GM21423 (cell line): ENCODE data around the gene NOS1AP.
"Not testable (repeated sequence)": the region's sequence is repeated elsewhere in the genome, so short reads cannot be mapped to it uniquely, and the experiment has no call there.

ENCODE experiments used
- ATAC-seq: cut with Tn5 transposase; IDR thresholded peaks from one replicate; pipeline ENCODE4 v1.9.1; 2021; ENCODE audit warnings: mild to moderate bottlenecking, moderate library complexity; ENCODE audit not compliant: unreplicated experiment

NOS1AP gene

GRCh38 chr1:162069334-162070093, at the start of gene NOS1AP:
TSS of gene NOS1AP (plus strand) at chr1:162069691. CDS start at chr1:162070178, 487 bp downstream.
- peak; percentile 99 for ATAC-seq

- ATAC-seq = no peak
These were observed 49.3 kb upstream of the NOS1AP start for GRCh38 chr1:162020150-162020549.

- ATAC-seq = no peak
These were observed 48.4 kb upstream of the NOS1AP start for GRCh38 chr1:162021124-162021523.

GRCh38 chr1:162022626-162023025, 46.9 kb upstream of the NOS1AP start:
- no peak for ATAC-seq

DNA sequence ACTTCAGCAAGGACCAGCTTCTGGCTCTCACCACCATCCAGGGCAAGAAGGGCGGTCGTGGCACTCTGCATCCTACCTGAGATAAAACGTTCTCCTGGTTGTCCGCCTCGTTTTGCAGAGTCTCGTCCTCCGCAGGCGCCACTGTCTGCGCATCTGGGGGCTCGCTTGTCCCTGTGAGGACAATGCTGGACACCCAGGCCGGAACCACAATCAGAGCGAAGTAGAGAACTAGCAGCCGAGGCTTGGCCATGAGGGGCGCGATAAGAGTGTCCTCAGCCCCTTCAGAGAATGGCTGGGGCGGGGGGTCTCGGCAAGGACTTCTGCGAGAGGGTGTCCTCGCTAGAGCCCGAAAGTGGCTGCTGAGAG, 46.3 kb upstream of the NOS1AP start:
- no peak for ATAC-seq

DNA sequence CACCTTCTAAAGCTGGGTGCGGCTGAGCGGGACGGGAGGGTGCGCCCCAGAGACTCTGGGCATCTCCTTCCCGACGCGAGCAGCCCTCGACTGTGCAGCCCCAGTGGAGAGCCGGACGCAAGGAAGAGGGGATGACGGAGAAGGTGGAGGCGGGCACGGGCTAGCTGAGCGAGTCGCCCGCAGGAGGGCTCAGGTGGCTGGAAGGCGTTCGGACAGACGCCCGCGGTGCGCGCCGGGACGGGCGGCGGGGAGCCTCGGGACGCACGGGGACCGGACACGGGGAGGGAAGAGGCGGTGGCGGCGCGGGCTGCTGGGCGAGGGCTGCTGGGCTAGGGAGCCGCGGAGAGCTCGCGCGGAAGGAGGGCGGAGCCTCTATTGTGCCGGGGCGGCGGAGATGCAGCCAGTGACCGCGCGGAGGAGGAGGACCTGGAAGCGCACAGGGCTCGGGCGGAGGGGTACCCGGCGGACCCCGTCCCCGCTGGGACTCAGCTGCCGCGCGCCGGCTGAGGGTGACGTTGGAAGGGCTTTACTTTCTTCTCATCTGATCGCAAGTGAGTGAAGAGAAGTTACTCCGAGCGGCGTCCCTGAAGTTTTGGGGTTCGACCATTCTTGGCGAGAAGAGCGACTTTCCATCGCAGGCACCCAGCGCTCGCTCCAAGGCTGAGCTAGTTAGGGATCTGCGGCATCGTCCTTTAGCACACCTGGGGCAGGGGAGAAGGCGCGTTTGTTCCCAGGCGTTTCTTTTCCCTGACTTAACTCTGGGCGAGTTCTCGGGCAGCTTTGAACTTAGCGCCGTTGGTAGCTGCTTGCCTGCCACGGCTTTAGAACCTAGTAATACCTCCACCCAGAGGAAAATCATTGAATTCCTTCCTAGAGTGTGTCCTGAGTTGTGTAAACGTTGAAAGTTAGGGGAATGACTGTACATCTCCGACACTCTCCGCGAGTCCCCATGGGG, 45.7 kb upstream of the NOS1AP start, which contains the start of gene OLFML2B:
Gene OLFML2B (minus strand): TSS at position 323 of the 955 bp plus-strand sequence. CDS start 439 bp downstream, outside the sequence.
- peak; percentile 54 for ATAC-seq

DNA sequence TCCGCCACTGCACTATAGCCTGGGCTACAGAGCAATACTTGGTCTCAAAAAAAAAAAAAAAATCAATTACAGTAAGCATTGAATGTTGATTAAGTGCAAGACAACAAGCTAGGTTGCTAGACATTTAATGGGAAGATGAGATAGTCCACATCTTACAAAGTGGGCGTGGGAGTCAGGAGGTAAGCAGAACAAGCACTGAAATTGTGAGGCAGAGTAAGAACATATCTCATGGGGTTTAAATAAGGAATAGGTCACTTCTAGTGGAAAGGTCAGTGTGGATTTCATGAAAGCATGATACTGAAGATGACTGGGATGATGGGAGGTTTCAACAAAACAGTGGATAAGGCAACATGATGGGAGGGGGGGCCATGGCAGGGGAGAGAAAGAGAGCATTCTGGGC, 44.0 kb upstream of the NOS1AP start:
- no peak for ATAC-seq

GRCh38 chr1:162026881-162027280, 42.6 kb upstream of the NOS1AP start:
- ATAC-seq = no peak

DNA sequence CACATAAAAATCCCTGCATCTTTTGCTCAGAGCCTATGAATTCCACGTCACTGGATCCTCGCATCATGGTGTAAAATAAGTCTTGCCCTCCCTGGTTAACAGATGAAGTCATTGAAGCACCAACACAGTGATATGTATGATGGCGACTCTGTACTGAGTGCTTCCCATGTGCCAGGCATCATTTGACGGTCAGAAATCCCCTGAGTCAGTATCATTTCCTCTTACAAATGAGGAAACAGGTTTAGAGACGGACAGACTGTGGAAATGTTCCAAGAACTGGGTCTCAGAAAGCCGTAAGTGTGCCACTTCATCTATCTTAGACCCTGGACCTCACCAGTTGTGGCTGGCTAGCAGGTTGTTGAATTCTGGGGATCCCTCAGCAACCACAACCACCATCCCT, 40.8 kb upstream of the NOS1AP start:
- ATAC-seq = peak; percentile 41

DNA sequence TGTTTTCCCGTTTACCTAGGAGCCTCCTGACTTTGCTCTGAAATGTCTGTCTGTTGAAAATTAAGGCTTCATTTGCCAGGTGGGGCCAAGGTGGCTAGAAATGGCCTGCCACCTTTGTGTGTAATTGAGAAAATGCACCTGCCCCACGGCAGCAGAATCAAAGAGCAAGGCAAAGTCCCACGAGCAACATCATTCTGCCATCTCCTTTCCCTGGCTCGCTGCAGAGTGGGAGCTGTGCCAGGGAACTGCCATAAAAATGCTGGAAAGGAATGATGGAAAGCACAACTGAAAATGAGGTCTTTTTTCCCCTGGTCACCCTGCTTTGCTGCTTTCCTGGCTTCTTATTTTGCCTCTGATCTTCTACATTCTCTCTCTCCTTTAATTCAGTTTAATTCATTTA, 40.3 kb upstream of the NOS1AP start:
- ATAC-seq = no peak

- ATAC-seq = no peak
These were observed 38.7 kb upstream of the NOS1AP start for GRCh38 chr1:162030759-162031280.

DNA sequence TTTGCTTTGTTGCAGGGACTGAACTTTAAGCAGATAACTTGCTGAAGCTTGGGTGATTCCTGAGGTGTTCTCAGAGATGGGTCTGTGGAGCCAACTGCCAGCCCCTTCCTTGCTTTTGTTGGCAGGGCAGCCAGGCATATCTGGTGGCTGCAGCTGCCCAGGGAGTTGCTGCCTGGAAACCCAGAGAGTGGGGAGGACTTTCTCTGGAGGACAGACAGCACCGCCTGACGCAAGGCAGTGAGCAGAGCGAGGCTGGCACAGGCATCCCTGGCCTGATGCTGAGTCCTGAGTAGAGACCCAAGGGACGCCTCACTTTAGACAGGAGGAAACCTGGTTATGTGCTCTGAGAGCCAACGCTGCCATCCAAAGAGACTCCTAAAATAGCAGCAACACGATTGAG, 36.1 kb upstream of the NOS1AP start:
- no peak for ATAC-seq

DNA sequence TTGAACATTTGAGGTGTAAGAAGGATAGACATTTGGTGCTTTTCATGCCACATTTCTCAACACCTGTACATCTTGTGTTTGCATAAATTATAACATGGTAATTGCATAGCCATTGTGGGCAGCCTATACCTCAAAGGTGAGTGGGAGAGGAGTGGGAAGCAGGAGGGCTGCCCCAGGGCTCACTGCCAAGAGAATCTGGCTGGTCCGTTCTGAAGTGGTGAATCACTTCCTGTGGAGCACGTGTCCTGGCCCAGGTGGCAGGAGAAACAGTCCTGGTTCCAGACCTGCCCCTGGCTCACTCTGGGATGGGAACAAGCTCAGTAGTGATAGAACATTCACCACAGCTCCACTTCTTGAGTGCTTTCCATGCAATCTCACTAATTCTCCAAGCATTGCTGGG, 34.2 kb upstream of the NOS1AP start:
- no peak for ATAC-seq

GRCh38 chr1:162036163-162036562, 33.3 kb upstream of the NOS1AP start:
- no peak for ATAC-seq

DNA sequence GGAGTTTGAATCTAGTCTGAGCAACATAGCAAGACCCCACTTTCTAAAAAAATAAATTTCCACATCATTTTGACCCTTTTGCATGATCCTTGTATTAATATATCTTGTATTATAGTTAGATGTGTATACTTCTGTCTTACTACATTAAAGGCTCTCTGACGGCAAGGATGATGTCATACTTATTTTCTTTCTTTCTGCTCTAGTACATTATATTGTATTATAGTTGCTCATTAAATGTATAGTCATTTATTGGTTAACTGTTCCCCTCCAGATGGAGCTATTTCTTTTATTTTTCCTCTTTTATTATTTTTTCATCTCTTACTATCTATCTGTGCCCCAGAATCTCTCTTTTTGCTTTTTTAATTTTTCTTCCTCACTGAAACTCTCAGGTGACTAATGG, 30.9 kb upstream of the NOS1AP start:
- no peak for ATAC-seq

GRCh38 chr1:162040001-162040400, 29.5 kb upstream of the NOS1AP start:
- no peak for ATAC-seq

DNA sequence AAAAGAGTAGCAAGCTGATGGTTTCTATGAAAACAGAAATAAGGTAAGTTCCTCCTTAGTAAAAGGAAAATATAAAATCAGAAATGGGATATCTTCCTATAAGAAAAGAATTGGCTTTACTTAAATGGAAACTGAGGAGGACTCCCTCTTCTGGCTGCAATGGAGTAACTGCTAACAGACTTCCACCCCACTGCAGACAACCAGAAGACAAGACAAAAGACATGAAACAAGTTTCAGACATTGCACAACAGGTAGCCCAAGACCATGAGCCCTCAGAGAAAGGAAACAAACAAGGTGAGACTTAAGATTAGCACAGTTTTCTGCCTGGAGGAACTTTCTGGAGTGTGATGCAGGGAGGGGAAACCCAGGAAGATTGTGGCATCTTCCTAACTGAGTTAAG, 28.8 kb upstream of the NOS1AP start:
- ATAC-seq = no peak

DNA sequence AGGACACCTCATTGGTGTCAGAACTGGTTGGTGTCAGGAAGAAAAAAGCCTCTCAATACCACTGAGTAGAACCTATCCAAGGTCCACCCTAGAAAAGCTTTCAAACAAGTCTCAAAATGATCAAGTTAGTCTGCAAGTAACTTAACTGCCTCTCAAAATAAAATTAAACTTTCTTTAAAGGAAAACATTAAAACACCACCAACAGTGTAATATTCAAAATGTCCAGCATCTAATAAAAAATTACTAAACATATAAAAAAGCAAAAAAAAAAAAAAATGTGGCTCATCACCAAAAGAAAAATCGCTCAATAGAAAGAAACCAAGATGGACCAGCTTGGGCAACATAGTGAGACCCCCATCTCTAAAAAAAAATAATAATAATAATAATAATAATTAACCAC, 27.1 kb upstream of the NOS1AP start:
- ATAC-seq = no peak

DNA sequence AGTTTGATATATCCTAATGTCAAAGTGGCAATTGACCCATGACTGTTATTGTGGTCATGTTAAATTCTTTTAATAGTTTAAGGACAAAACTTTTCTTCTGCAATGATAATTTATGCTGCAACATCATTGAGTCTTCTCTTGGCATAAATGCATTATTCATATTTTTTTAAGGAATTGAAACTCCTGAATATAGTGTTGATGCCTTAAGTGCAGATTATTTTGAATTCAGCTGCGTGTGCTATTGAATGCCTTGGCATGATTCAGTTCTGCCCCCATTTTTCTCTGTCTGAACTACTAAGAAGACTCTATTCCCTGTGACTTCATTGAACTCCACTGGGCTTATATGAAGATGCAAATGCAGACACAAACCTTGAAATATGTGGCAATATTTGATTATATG, 22.6 kb upstream of the NOS1AP start:
- no peak for ATAC-seq

DNA sequence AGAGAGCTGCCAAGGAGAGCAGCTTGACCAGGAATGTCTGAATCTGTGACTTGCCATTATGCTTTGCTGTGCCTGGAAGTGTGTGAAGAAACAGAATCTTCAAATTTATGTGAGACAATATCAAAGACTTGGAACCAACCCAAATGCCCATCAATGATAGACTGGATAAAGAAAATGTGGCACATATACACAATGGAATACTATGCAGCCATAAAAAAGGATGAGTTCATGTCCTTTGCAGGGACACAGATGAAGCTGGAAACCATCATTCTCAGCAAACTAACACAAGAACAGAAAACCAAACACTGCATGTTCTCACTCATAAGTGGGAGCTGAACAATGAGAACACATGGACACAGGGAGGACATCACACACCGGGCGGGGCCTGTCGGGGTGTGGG, 15.5 kb upstream of the NOS1AP start:
- not testable (repeated sequence) for ATAC-seq

DNA sequence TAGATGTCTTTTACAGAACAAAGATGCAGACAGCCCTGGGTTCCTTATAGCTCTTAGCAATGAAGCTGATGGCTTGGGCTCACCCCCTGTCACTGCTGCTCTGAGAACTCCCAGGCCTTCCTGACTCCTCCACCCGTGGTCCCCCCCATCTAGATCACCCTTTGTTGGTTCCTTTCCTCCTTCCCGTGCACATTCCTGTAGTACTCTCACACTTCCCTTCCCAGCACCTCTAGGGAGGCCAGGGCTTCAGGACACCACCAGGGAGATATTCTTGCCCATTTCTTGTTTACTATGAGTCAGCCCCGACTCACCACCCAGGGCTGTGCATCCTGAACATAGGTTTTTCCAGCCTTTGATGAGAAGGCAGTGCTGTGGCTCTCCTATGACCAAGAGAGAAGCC, 14.4 kb upstream of the NOS1AP start:
- ATAC-seq = no peak

GRCh38 chr1:162056043-162056442, 13.4 kb upstream of the NOS1AP start:
- ATAC-seq = peak; percentile 60
